H1 (cell line): ENCODE measurements around the gene EML4. TPM values are rescaled to one million over a fixed set of nuclear protein-coding genes. Genes with fewer than 3 reads are reported as not detected.

Source experiments
- CTCF ChIA-PET: fragments of 300-600 bp; sonication (Branson Sonifier 250); formaldehyde crosslinking; loops from one replicate; lab custom pipeline; 2021; ENCODE audit not compliant: partially characterized antibody; lab: Charles Lee
- POLR2A ChIA-PET: fragments of 300-600 bp; sonication (Branson Sonifier 250); formaldehyde crosslinking; loops from one replicate; lab custom pipeline; 2021; ENCODE audit warnings: inconsistent platforms; ENCODE audit not compliant: partially characterized antibody; lab: Charles Lee
- DNase-seq, 2 experiments: peaks; one replicate each; pipeline versions ENCODE4 v3.0.0 to v3.0.0-alpha.2; 2010 to 2022; ENCODE audit warnings: low spot score in 2 of 2, low read depth in 1 of 2, mixed read lengths in 1 of 2
- FAIRE-seq: peaks from 2 replicates; lab custom pipeline; 2011; peaks lifted over from hg19 to GRCh38; lab: Jason Lieb, UNC
- H2AFZ ChIP-seq: 2 replicates; pipeline ENCODE4 v1.8.1; 2012; ENCODE audit warnings: low read length, inconsistent platforms
- H2AK5ac ChIP-seq: 2 replicates; pipeline ENCODE4 v1.6.1; 2013; ENCODE audit warnings: low read depth, low read length
- H2BK120ac ChIP-seq: replicated peaks from 2 replicates; pipeline ENCODE3; 2013; ENCODE audit warnings: low read depth, low read length, inconsistent platforms
- H2BK12ac ChIP-seq: 2 replicates; pipeline ENCODE4 v1.6.1; 2013; ENCODE audit warnings: low read depth, low read length
- H2BK15ac ChIP-seq: 2 replicates; pipeline ENCODE4 v1.6.1; 2013; ENCODE audit warnings: low read length
- H2BK20ac ChIP-seq: 2 replicates; pipeline ENCODE4 v1.6.1; 2013; ENCODE audit warnings: low read length
- H2BK5ac ChIP-seq: 2 replicates; pipeline ENCODE4 v1.6.1; 2013; ENCODE audit warnings: low read depth, low read length
- H3K14ac ChIP-seq: 2 replicates; pipeline ENCODE4 v1.6.1; 2013; ENCODE audit warnings: inconsistent platforms; ENCODE audit not compliant: insufficient read length
- H3K18ac ChIP-seq: 2 replicates; pipeline ENCODE4 v1.6.1; 2013; ENCODE audit warnings: low read length; ENCODE audit errors: extremely low read depth
- H3K23ac ChIP-seq: 2 replicates; pipeline ENCODE4 v1.6.1; 2013; ENCODE audit warnings: inconsistent platforms; ENCODE audit not compliant: insufficient read length
- H3K23me2 ChIP-seq: 2 replicates; pipeline ENCODE4 v1.6.1; 2013; ENCODE audit warnings: low read depth, low read length
- H3K27ac ChIP-seq: 2 replicates; pipeline ENCODE4 v1.6.1; 2011; ENCODE audit warnings: low read depth, low read length, inconsistent platforms
- H3K27me3 ChIP-seq, 4 experiments: replicated peaks in 1 of 4; 1 replicate in 1 of 4; 2 replicates in 3 of 4; pipeline versions ENCODE4 v1.6.1 to v1.8.1; 2011 to 2013; ENCODE audit warnings: low read length in 3 of 4, mild to moderate bottlenecking in 3 of 4, inconsistent platforms in 2 of 4, mixed read lengths in 2 of 4, moderate library complexity in 1 of 4; ENCODE audit not compliant: control insufficient read depth in 3 of 4, insufficient read depth in 3 of 4; ENCODE audit errors: extremely low read depth in 1 of 4
- H3K36me3 ChIP-seq, 4 experiments: 2 replicates each; pipeline versions ENCODE4 v1.6.1 to v1.8.1; 2011 to 2013; ENCODE audit warnings: mild to moderate bottlenecking in 4 of 4, low read length in 3 of 4, moderate library complexity in 2 of 4, control low read depth in 1 of 4, inconsistent platforms in 1 of 4; ENCODE audit not compliant: insufficient read depth in 4 of 4, control insufficient read depth in 2 of 4
- H3K4ac ChIP-seq: replicated peaks from 2 replicates; pipeline ENCODE3; 2013; ENCODE audit warnings: low read length, low read depth, mixed read lengths, inconsistent platforms; ENCODE audit not compliant: insufficient read length
- H3K4me1 ChIP-seq, 4 experiments: replicated peaks in 1 of 4; 1 replicate in 1 of 4; 2 replicates in 3 of 4; pipeline versions ENCODE4 v1.6.1 to v1.8.1; 2011 to 2013; ENCODE audit warnings: low read length in 3 of 4, inconsistent platforms in 2 of 4, mixed read lengths in 1 of 4; ENCODE audit not compliant: insufficient read depth in 4 of 4, control insufficient read depth in 3 of 4
- H3K4me2 ChIP-seq, 2 experiments: 2 replicates each; pipeline versions ENCODE4 v1.6.1 to v1.8.1; 2011 to 2013; ENCODE audit warnings: low read depth in 2 of 2, low read length in 2 of 2, control low read depth in 1 of 2, inconsistent platforms in 1 of 2, mild to moderate bottlenecking in 1 of 2; ENCODE audit not compliant: insufficient read depth in 1 of 2
- H3K4me3 ChIP-seq, 4 experiments: fragments of 200-600, 300-600 bp in 1 of 4; sonication (generic), shearing (Covaris generic), sonication (Bioruptor Twin) in 1 of 4; 2 replicates each; pipeline versions ENCODE4 v1.5.1 to v1.8.1; 2011 to 2016; ENCODE audit warnings: low read length in 4 of 4, low read depth in 3 of 4, control low read depth in 2 of 4, inconsistent platforms in 2 of 4, mild to moderate bottlenecking in 2 of 4, mixed read lengths in 1 of 4, moderate library complexity in 1 of 4; ENCODE audit not compliant: insufficient read depth in 2 of 4; ENCODE audit errors: extremely low read depth in 1 of 4
- H3K56ac ChIP-seq: replicated peaks from 2 replicates; pipeline ENCODE3; 2013; ENCODE audit warnings: low read depth, mild to moderate bottlenecking, mixed read lengths, low read length, inconsistent platforms; ENCODE audit not compliant: insufficient read length
- H3K79me1 ChIP-seq: 2 replicates; pipeline ENCODE4 v1.6.1; 2013; ENCODE audit warnings: low read depth, low read length, control low read depth
- H3K79me2 ChIP-seq, 2 experiments: 2 replicates each; pipeline versions ENCODE4 v1.6.1 to v1.8.1; 2012 to 2013; ENCODE audit warnings: low read length in 2 of 2, mild to moderate bottlenecking in 2 of 2, inconsistent platforms in 1 of 2; ENCODE audit not compliant: insufficient read depth in 2 of 2, control insufficient read depth in 1 of 2
- H3K9ac ChIP-seq, 4 experiments: replicated peaks in 1 of 4; 1 replicate in 1 of 4; 2 replicates in 3 of 4; pipeline versions ENCODE4 v1.6.1 to v1.8.1; 2011 to 2013; ENCODE audit warnings: low read depth in 3 of 4, low read length in 3 of 4, control low read depth in 2 of 4, mild to moderate bottlenecking in 2 of 4, moderate library complexity in 2 of 4, inconsistent platforms in 1 of 4; ENCODE audit errors: extremely low read depth in 1 of 4
- H3K9me3 ChIP-seq, 2 experiments: 2 replicates each; pipeline versions ENCODE4 v1.6.1 to v1.8.1; 2012 to 2013; ENCODE audit warnings: mild to moderate bottlenecking in 2 of 2, moderate library complexity in 2 of 2, control low read depth in 1 of 2, inconsistent platforms in 1 of 2, low read depth in 1 of 2, low read length in 1 of 2, mixed read lengths in 1 of 2; ENCODE audit not compliant: insufficient read depth in 2 of 2
- H4K20me1 ChIP-seq, 2 experiments: replicated peaks in 1 of 2; 2 replicates each; pipeline versions ENCODE3 to v1.8.1; 2011 to 2013; ENCODE audit warnings: inconsistent platforms in 2 of 2, low read length in 2 of 2, mild to moderate bottlenecking in 1 of 2; ENCODE audit not compliant: insufficient read depth in 2 of 2, control insufficient read depth in 1 of 2
- H4K5ac ChIP-seq: 2 replicates; pipeline ENCODE4 v1.6.1; 2013; ENCODE audit warnings: low read length, low read depth, mixed read lengths, inconsistent platforms; ENCODE audit not compliant: insufficient read length
- H4K8ac ChIP-seq: 2 replicates; pipeline ENCODE4 v1.8.0; 2013; ENCODE audit warnings: mild to moderate bottlenecking, moderate library complexity, low read length, inconsistent platforms; ENCODE audit not compliant: insufficient read depth; ENCODE audit errors: extremely low read depth
- H4K91ac ChIP-seq: replicated peaks from 2 replicates; pipeline ENCODE3; 2013; ENCODE audit warnings: low read length, mixed read lengths, inconsistent platforms; ENCODE audit not compliant: insufficient read length
- ASH2L ChIP-seq: fragments of 200-600, 300-600 bp; sonication (generic); IDR thresholded peaks from one replicate; pipeline ENCODE4 v1.7.1; 2017; ENCODE audit warnings: low read length
- BCL11A ChIP-seq, 2 experiments: IDR thresholded peaks; one replicate each; pipeline ENCODE4 v1.6.1; 2011; ENCODE audit warnings: low read depth in 2 of 2, low read length in 2 of 2, mild to moderate bottlenecking in 2 of 2
- CHD2 ChIP-seq: IDR thresholded peaks from 2 replicates; pipeline ENCODE4 v1.6.1; 2012; ENCODE audit warnings: low read length, improper control_type of control experiment
- HDAC2 ChIP-seq, 2 experiments: fragments of 300-600 bp in 1 of 2; sonication (generic) in 1 of 2; IDR thresholded peaks; 2 replicates each; pipeline ENCODE4 v1.6.1; 2011 to 2012; ENCODE audit warnings: low read depth in 2 of 2, low read length in 2 of 2, mild to moderate bottlenecking in 2 of 2, moderate library complexity in 2 of 2, borderline replicate concordance in 1 of 2, inconsistent platforms in 1 of 2
- KDM4A ChIP-seq: IDR thresholded peaks from one replicate; pipeline ENCODE4 v1.7.1; 2012; ENCODE audit warnings: low read depth, mild to moderate bottlenecking, moderate library complexity, low read length, inconsistent platforms; ENCODE audit not compliant: severe bottlenecking
- POLR2AphosphoS5 ChIP-seq: IDR thresholded peaks from 2 replicates; pipeline ENCODE4 v1.6.1; 2011; ENCODE audit warnings: low read depth, low read length
- RNF2 ChIP-seq: fragments of 200-900, 300-1000 bp; sonication (generic); IDR thresholded peaks from 2 replicates; pipeline ENCODE4 v1.7.1; 2016; ENCODE audit warnings: borderline replicate concordance, low read depth, mild to moderate bottlenecking, antibody characterized with exemption, low read length; ENCODE audit not compliant: poor library complexity, severe bottlenecking; ENCODE audit errors: missing control alignments
- WGBS, 2 experiments: shearing (Covaris generic) in 1 of 2; methylation state at CpG; one replicate each; pipeline versions ENCODE4 v1.1.6 to v1.1.7; 2013 to 2015; ENCODE audit warnings: low lambda C conversion rate in 2 of 2, mixed read lengths in 2 of 2, inconsistent platforms in 1 of 2, low coverage in 1 of 2, missing lambda C conversion rate in 1 of 2; ENCODE audit not compliant: insufficient replicate concordance in 2 of 2, insufficient coverage in 1 of 2, insufficient read length in 1 of 2; ENCODE audit errors: extremely low coverage in 1 of 2, missing lambda C conversion rate in 1 of 2; 5-methylcytosine and 5-hydroxymethylcytosine counted together
- polyA plus RNA-seq, 7 experiments: library from polyadenylated mRNA; depleted of rRNA in 3 of 7; stranded (reverse) in 5 of 7; unstranded in 2 of 7; fragments of >200 nt in 5 of 7; fragments of 200-250 nt in 2 of 7; gene quantifications; 1 replicate in 5 of 7; 2 replicates in 1 of 7; 4 replicates in 1 of 7; pipeline versions ENCODE4 v1.2.1 to v1.2.3, GENCODE V29; 2011 to 2013; ENCODE audit warnings: missing spikeins in 2 of 7, mixed read lengths in 2 of 7
- total RNA-seq: library from RNA; stranded (reverse); fragmentation: NEBNext Ultra II Directional; extraction: Animal tissue kit (Norgen Biotek cat#: 25700); gene quantifications from 2 replicates; pipeline ENCODE4 v1.2.1, GENCODE V29; 2021

EML4 gene
- total and polyA plus RNA-seq, 2 of the 8 experiments (the other 6 are each of a cell fraction or from before 2014, with no cell fraction given), result 50.1 to 104 TPM

GRCh38 chr2:42196070-42196402, 26.9 kb downstream of the EML4 start:
- H2AK5ac ChIP-seq, result no peak overlapping the region
- no peak overlapping the region for H3K56ac ChIP-seq
- TF ChIP-seq POLR2AphosphoS5, result no peak
- no peak for TF ChIP-seq BCL11A (IDR thresholded peaks at IDR 0.05; ENCODE audit: low read depth in 2 of 2, low read length in 2 of 2)
- no peak for TF ChIP-seq RNF2
- TF ChIP-seq ASH2L, result peak; percentile 10
- TF ChIP-seq HDAC2 (IDR thresholded peaks at IDR 0.05; ENCODE audit: borderline replicate concordance in 1 of 2, low read depth in 2 of 2, low read length in 2 of 2), result no peak
- no peak for TF ChIP-seq CHD2
- TF ChIP-seq KDM4A, result no peak
- H3K18ac ChIP-seq, result no peak overlapping the region
- no peak overlapping the region for H3K4me2 ChIP-seq
- H3K4me3 ChIP-seq, result no peak overlapping the region
- no peaks in the 10 kb centered on the region; the same call in 1 of the 2 replicates for H3K79me1 ChIP-seq
- no peak overlapping the region for H3K14ac ChIP-seq
- no peaks in the 10 kb centered on the region for H3K23me2 ChIP-seq
- H3K79me2 ChIP-seq, result peaks cover 8 to 88% of the 10 kb centered on the region in 2 experiments
- FAIRE-seq (no peak), DNase-seq (no peak)
- ChIA-PET CTCF (interaction anchor here (0.6 to 4.4 kb wide), 27 partner anchors 9 to 346 kb away, joined by 3 to 25 read pairs (median 4); no protein-coding TSS in a partner anchor), POLR2A (no interaction called here)
- no peak overlapping the region for H4K91ac ChIP-seq
- H3K23ac ChIP-seq, result no peak overlapping the region
- no peaks in the 10 kb centered on the region for H3K27me3 ChIP-seq
- WGBS, 2 experiments, result 91% methylated on average over 2 of the region's 2 CpGs; no CpG with 5 or more reads in 1 of the 2 experiments
- no peak overlapping the region for H4K8ac ChIP-seq
- peaks cover 4 to 7% of the 10 kb centered on the region in 2 experiments for H4K20me1 ChIP-seq
- H3K4me1 ChIP-seq, result peaks cover 0 to 7% (median 2%) of the 10 kb centered on the region in 4 experiments; a peak in 2 of 7 replicates
- H2BK20ac ChIP-seq, result no peak overlapping the region
- no peak overlapping the region for H2BK120ac ChIP-seq
- H2BK12ac ChIP-seq, result no peak overlapping the region
- H3K27ac ChIP-seq, result no peak overlapping the region
- no peaks in the 10 kb centered on the region for H3K9me3 ChIP-seq
- no peak overlapping the region for H2BK5ac ChIP-seq
- H3K4ac ChIP-seq, result no peak overlapping the region
- no peak overlapping the region for H4K5ac ChIP-seq
- H3K9ac ChIP-seq, result no peak overlapping the region
- H2AFZ ChIP-seq, result no peak overlapping the region
- no peaks in the 10 kb centered on the region for H3K36me3 ChIP-seq
- H2BK15ac ChIP-seq, result no peak overlapping the region
